Thyroid gland (tissue), 4 donors: ENCODE data around the gene KCNK17.

Experiments used
- CTCF ChIP-seq, 6 experiments: fragments of 200-600 bp in 3 of 6; fragments of 450-650 bp in 3 of 6; sonication (generic) in 3 of 6; IDR thresholded peaks; one replicate each; pipeline ENCODE4 v1.5.1; 2016 to 2019; ENCODE audit warnings: antibody characterized with exemption in 6 of 6, mild to moderate bottlenecking in 2 of 6, inconsistent platforms in 1 of 6, moderate library complexity in 1 of 6
- POLR2A ChIP-seq, 2 donors: fragments of 450-650 bp; IDR thresholded peaks; one replicate each; pipeline ENCODE4 v1.6.1; 2017; ENCODE audit warnings: antibody characterized with exemption in 2 of 2, mild to moderate bottlenecking in 2 of 2, moderate library complexity in 1 of 2

GRCh38 chr6:39339868-39340550 is 25.8 kb upstream of the KCNK17 start:
- TF ChIP-seq CTCF (IDR thresholded peaks at IDR 0.05) (peak in 1 of 6 experiments; percentile 10), POLR2A (IDR thresholded peaks at IDR 0.05) (no peak)
